NCI-H510A treated with DMSO at 0.1 percent for 48 hours (cell line): ENCODE results near the gene CTIF.

Source experiments
- DNase-seq: peaks from one replicate; lab custom pipeline; 2025; lab: John Stamatoyannopoulos, UW

CTIF gene

GRCh38 chr18:48732767-48733424, 194.1 kb downstream of the CTIF start:
- peak; percentile 18 for DNase-seq

- DNase-seq, result no peak
These were observed 194.9 kb downstream of the CTIF start for GRCh38 chr18:48733643-48734253.

GRCh38 chr18:48734460-48734859, 195.6 kb downstream of the CTIF start:
- no peak for DNase-seq

GRCh38 chr18:48735080-48735676, 196.3 kb downstream of the CTIF start:
- DNase-seq, result no peak

- DNase-seq, result no peak
These were observed 196.9 kb downstream of the CTIF start for GRCh38 chr18:48735681-48736255.

GRCh38 chr18:48736321-48737260, 197.8 kb downstream of the CTIF start:
- no peak for DNase-seq

- no peak for DNase-seq
These were observed 200.6 kb downstream of the CTIF start for GRCh38 chr18:48739266-48740067.

GRCh38 chr18:48740068-48740440, 201.2 kb downstream of the CTIF start:
- DNase-seq, result no peak

GRCh38 chr18:48740851-48741485, 202.1 kb downstream of the CTIF start:
- no peak for DNase-seq

GRCh38 chr18:48741866-48742265, 203.0 kb downstream of the CTIF start:
- no peak for DNase-seq

- no peak for DNase-seq
These were observed 203.5 kb downstream of the CTIF start for GRCh38 chr18:48742304-48742703.

GRCh38 chr18:48742706-48743475, 204.1 kb downstream of the CTIF start:
- no peak for DNase-seq

- no peak for DNase-seq
These were observed 205.1 kb downstream of the CTIF start for GRCh38 chr18:48743886-48744285.

- DNase-seq, result no peak
These were observed 206.5 kb downstream of the CTIF start for GRCh38 chr18:48745293-48745692.

GRCh38 chr18:48749768-48750167, 210.9 kb downstream of the CTIF start:
- DNase-seq, result no peak

GRCh38 chr18:48750485-48751175, 211.8 kb downstream of the CTIF start:
- DNase-seq, result no peak

- no peak for DNase-seq
These were observed 213.1 kb downstream of the CTIF start for GRCh38 chr18:48751727-48752468.

GRCh38 chr18:48752478-48752877, 213.6 kb downstream of the CTIF start:
- no peak for DNase-seq

GRCh38 chr18:48752928-48753327, 214.1 kb downstream of the CTIF start:
- DNase-seq, result no peak
